K562 (cell line): Measurements from ENCODE around the gene ARHGEF16.

Source experiments
- CBX1 ChIP-seq: sonication (generic); IDR thresholded peaks from 2 replicates; pipeline ENCODE4 v1.6.1; 2016; ENCODE audit warnings: antibody characterized with exemption, low read depth, mild to moderate bottlenecking
- CTCF ChIP-seq, 3 experiments: IDR thresholded peaks in 2 of 3; conservative IDR thresholded peaks in 1 of 3; 2 replicates each; pipeline ENCODE4 v1.5.1; 2011 to 2012; ENCODE audit warnings: low read length in 3 of 3, mild to moderate bottlenecking in 3 of 3, control low read depth in 2 of 3, improper control_type of control experiment in 1 of 3, inconsistent platforms in 1 of 3, low read depth in 1 of 3, mixed read lengths in 1 of 3, moderate library complexity in 1 of 3; ENCODE audit not compliant: insufficient read depth in 2 of 3
- EP300 ChIP-seq: IDR thresholded peaks from 2 replicates; pipeline ENCODE4 v1.6.1; 2012; ENCODE audit warnings: low read length, improper control_type of control experiment
- EZH2 ChIP-seq: IDR thresholded peaks from 2 replicates; pipeline ENCODE4 v1.6.1; 2012; ENCODE audit warnings: low read depth, mild to moderate bottlenecking, inconsistent platforms, low read length, borderline replicate concordance
- MCM7 ChIP-seq, 2 experiments: fragments of 450-650 bp; IDR thresholded peaks; 2 replicates each; pipeline ENCODE4 v1.6.1; 2016 to 2018
- PHTF2 ChIP-seq: fragments of 250-450 bp; sonication (Bioruptor Pico); IDR thresholded peaks from 2 replicates; pipeline ENCODE4 v1.5.0; 2021; ENCODE audit warnings: mild to moderate bottlenecking
- PURB ChIP-seq: sonication (generic); formaldehyde crosslinking; IDR thresholded peaks from 2 replicates; pipeline ENCODE4 v1.9.0; 2021; ENCODE audit warnings: low read depth, mild to moderate bottlenecking, missing genetic modification reagents
- SREBF2 ChIP-seq: sonication (generic); formaldehyde crosslinking; IDR thresholded peaks from 2 replicates; pipeline ENCODE4 v1.4.0; 2020; ENCODE audit warnings: mild to moderate bottlenecking, missing genetic modification reagents
- SRSF3 ChIP-seq: fragments of 200-400 bp; formaldehyde crosslinking; IDR thresholded peaks from 2 replicates; pipeline ENCODE4 v1.6.1; 2016; ENCODE audit warnings: mild to moderate bottlenecking, low read length, moderate library complexity; ENCODE audit not compliant: insufficient read depth
- TAF1 ChIP-seq: IDR thresholded peaks from 2 replicates; pipeline ENCODE4 v1.6.1; 2011; ENCODE audit warnings: mild to moderate bottlenecking, low read length, moderate library complexity; ENCODE audit not compliant: insufficient read depth, control insufficient read depth, severe bottlenecking; ENCODE audit errors: extremely low read depth
- ZNF830 ChIP-seq: fragments of 250-450 bp; sonication (Bioruptor Pico); IDR thresholded peaks from 2 replicates; pipeline ENCODE4 v1.5.0; 2021; ENCODE audit warnings: mild to moderate bottlenecking

- TF ChIP-seq ZNF830 (CRISPR knock-in tag) (no peak), EZH2 (no peak), PHTF2 (CRISPR knock-in tag) (no peak), EP300 (no peak), SRSF3 (no peak), MCM7 (IDR thresholded peaks at IDR 0.05) (no peak), PURB (CRISPR knock-in tag) (no peak), TAF1 (no peak), CBX1 (no peak), SREBF2 (CRISPR knock-in tag) (no peak), CTCF (IDR thresholded peaks at IDR 0.05 in 2 of 3, conservative IDR thresholded peaks at IDR 0.05 in 1 of 3; ENCODE audit: insufficient read depth in 2 of 3, low read depth in 1 of 3, low read length in 3 of 3) (no peak)
These were observed 43.1 kb downstream of the ARHGEF16 start for GRCh38 chr1:3497521-3497920.
